ENCODE measurements around the gene PLXNC1.

The PLXNC1 gene

GRCh38 chr12:94229902-94230301 lies 81.5 kb downstream of the PLXNC1 start:
- no peak for DNase-seq (ENCODE audit: extremely low read depth in 1 of 2, low read depth in 1 of 2)

GRCh38 chr12:94230357-94230905 lies 82.1 kb downstream of the PLXNC1 start:
- DNase-seq (ENCODE audit: extremely low read depth in 1 of 2, low read depth in 1 of 2), result no peak

GRCh38 chr12:94231709-94232108 lies 83.3 kb downstream of the PLXNC1 start:
- DNase-seq (ENCODE audit: extremely low read depth in 1 of 2, low read depth in 1 of 2), result no peak

- no peak for DNase-seq (ENCODE audit: extremely low read depth in 1 of 2, low read depth in 1 of 2)
These were observed 87.5 kb downstream of the PLXNC1 start for GRCh38 chr12:94235848-94236247.

GRCh38 chr12:94239332-94239993 lies 91.1 kb downstream of the PLXNC1 start:
- no peak for DNase-seq (ENCODE audit: extremely low read depth in 1 of 2, low read depth in 1 of 2)

GRCh38 chr12:94240171-94240570 lies 91.8 kb downstream of the PLXNC1 start:
- no peak for DNase-seq (ENCODE audit: extremely low read depth in 1 of 2, low read depth in 1 of 2)

GRCh38 chr12:94242901-94243300 lies 94.5 kb downstream of the PLXNC1 start:
- DNase-seq (ENCODE audit: extremely low read depth in 1 of 2, low read depth in 1 of 2), result no peak

GRCh38 chr12:94244165-94245133 lies 96.1 kb downstream of the PLXNC1 start:
- DNase-seq (ENCODE audit: extremely low read depth in 1 of 2, low read depth in 1 of 2), result peak; percentile 41 to 60

- DNase-seq (ENCODE audit: extremely low read depth in 1 of 2, low read depth in 1 of 2), result no peak
These were observed 97.4 kb downstream of the PLXNC1 start for GRCh38 chr12:94245631-94246383.

GRCh38 chr12:94247246-94247645 lies 98.9 kb downstream of the PLXNC1 start:
- no peak for DNase-seq (ENCODE audit: extremely low read depth in 1 of 2, low read depth in 1 of 2)

GRCh38 chr12:94248582-94248981 lies 100.2 kb downstream of the PLXNC1 start:
- DNase-seq (ENCODE audit: extremely low read depth in 1 of 2, low read depth in 1 of 2), result no peak

GRCh38 chr12:94250130-94250529 lies 101.8 kb downstream of the PLXNC1 start:
- DNase-seq (ENCODE audit: extremely low read depth in 1 of 2, low read depth in 1 of 2), result no peak

GRCh38 chr12:94254270-94254669 lies 105.9 kb downstream of the PLXNC1 start:
- no peak for DNase-seq (ENCODE audit: extremely low read depth in 1 of 2, low read depth in 1 of 2)

- no peak for DNase-seq (ENCODE audit: extremely low read depth in 1 of 2, low read depth in 1 of 2)
These were observed 106.6 kb downstream of the PLXNC1 start for GRCh38 chr12:94255006-94255405.

GRCh38 chr12:94255428-94255827 lies 107.1 kb downstream of the PLXNC1 start:
- DNase-seq (ENCODE audit: extremely low read depth in 1 of 2, low read depth in 1 of 2), result no peak

GRCh38 chr12:94258593-94258992 lies 110.2 kb downstream of the PLXNC1 start:
- no peak for DNase-seq (ENCODE audit: extremely low read depth in 1 of 2, low read depth in 1 of 2)

- no peak for DNase-seq (ENCODE audit: extremely low read depth in 1 of 2, low read depth in 1 of 2)
These were observed 111.6 kb downstream of the PLXNC1 start for GRCh38 chr12:94260017-94260416.

GRCh38 chr12:94260717-94261116 lies 112.3 kb downstream of the PLXNC1 start:
- DNase-seq (ENCODE audit: extremely low read depth in 1 of 2, low read depth in 1 of 2), result no peak

- DNase-seq (ENCODE audit: extremely low read depth in 1 of 2, low read depth in 1 of 2), result no peak
These were observed 112.7 kb downstream of the PLXNC1 start for GRCh38 chr12:94261119-94261518.

- DNase-seq (ENCODE audit: extremely low read depth in 1 of 2, low read depth in 1 of 2), result no peak
These were observed 113.4 kb downstream of the PLXNC1 start for GRCh38 chr12:94261786-94262185.
